ENCODE measurements around the gene LSS.

GRCh38 chr21:46222436-46223116 lies 6.0 kb downstream of the LSS start:
- TF ChIP-seq EZH2 (IDR thresholded peaks at IDR 0.05) (no peak), POLR2AphosphoS5 (IDR thresholded peaks at IDR 0.05; ENCODE audit: borderline replicate concordance, low read depth, low read length) (no peak), FOXP2 (optimal IDR thresholded peaks at IDR 0.05; ENCODE audit: control extremely low read depth, extremely low read length, insufficient read depth) (no peak)
